HUDEP-2 (cell line): ENCODE data around the gene SLC37A2.
"Not testable (repeated sequence)": the region's sequence is repeated elsewhere in the genome, so short reads cannot be mapped to it uniquely, and the experiment has no call there.

Source experiments
- DNase-seq, 76 experiments: peaks; one replicate each; lab custom pipeline; 2025; ENCODE audit not compliant: unreplicated experiment in 76 of 76; lab: John Stamatoyannopoulos, UW

The SLC37A2 gene

DNA sequence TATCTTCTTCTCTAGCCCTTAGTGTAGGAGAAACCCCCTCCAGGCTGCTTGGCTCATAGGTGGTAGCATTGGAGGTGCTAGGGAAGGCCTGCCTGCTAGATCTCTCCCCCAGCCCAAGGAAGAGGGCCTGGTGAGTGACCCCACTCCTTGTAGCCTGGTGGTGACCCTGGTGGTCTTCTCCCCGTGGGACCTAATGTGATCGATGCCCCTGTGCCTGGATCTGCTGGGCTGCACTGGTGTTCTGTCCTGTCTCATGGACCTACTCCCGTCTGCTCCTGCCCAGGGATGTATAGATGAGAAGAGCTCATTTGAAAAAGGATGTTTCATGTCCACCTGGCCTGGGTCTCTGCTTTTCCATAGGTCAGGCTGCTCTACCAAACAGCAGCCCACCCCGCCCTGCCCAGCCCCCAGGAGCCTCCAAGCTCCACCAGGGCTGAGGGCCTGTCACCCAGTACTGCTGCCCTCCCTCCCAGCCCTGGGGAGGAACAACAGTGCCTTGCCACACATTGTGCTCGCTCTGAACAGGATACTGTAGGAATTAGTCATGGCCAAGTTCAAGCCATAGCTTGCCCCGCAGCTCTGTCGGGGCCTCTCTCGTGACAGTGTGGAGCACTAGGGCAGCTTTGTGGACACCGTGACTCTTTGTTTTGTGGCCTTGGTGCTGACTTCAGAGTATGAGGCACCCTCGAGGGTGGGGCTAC is 19.7 kb downstream of the SLC37A2 start:
- DNase-seq: no peak

DNA sequence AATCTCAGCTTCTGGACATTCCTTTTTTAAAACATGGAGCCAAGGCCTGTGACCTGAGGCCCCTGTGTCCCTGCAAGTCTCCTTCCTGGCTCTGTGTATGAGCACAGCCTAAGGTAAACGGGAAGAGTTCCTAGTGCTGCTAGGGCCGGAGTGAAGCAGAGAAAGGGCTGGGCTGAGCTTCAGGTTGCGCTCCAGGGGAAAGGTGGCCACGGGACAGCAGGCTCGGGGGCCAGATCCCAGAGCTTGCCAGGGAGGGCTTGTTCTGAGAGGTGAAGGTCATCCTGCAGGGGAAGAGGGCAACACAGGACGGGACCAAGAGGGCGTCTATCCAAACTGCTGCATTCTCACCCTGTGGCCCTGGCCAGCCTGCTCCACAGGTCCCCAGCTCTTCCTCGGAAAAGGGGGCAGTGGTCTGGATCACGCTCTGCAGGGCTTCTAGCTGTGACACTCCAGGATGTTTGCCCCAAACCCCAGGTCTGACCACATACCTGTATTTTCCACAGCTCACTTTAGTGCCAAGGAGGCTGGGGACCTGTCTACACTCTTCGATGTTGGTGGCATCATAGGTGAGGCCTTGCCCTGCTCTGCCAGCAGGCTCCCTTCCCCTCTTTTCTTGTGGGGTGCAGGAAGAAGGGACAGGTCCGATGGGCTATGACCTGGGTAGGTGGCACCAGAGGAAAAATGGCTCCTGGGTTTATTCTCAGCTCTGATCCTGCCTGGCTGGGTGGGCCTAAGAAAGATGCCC is 20.4 kb downstream of the SLC37A2 start:
- DNase-seq: no peak

DNA sequence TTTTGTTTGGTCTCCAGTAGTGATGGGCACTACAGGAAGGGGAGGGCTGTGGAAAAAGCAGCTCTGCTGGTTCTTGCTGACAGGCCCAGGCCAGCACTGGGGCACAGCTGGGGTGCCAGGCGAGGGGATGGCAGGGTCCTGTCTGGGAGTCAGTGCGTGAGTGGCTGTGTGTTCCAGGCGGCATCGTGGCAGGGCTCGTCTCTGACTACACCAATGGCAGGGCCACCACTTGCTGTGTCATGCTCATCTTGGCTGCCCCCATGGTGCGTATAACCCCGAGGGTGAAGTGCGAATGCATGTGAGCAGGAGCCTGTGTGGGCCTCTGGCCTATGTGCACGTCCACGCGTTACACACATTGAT is 20.9 kb downstream of the SLC37A2 start:
- no peak for DNase-seq

DNA sequence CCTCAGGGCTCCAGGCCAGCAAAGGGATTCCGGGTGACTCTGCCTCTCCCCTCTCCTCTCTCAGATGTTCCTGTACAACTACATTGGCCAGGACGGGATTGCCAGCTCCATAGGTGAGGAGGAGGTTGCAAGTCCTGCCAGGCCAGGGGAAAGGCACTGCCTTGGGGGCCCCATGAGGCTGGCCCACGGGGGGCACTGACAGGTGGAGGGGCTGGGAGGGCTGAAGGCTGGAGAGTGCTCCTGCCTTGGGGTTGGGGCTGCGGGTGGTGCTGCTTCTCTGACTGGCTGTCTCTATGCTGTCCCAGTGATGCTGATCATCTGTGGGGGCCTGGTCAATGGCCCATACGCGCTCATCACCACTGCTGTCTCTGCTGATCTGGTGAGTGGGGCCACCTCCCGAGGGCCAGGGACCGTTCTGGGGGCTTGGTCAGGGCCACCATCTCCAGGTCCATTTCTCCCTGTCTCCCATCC is 21.7 kb downstream of the SLC37A2 start:
- DNase-seq: no peak

DNA sequence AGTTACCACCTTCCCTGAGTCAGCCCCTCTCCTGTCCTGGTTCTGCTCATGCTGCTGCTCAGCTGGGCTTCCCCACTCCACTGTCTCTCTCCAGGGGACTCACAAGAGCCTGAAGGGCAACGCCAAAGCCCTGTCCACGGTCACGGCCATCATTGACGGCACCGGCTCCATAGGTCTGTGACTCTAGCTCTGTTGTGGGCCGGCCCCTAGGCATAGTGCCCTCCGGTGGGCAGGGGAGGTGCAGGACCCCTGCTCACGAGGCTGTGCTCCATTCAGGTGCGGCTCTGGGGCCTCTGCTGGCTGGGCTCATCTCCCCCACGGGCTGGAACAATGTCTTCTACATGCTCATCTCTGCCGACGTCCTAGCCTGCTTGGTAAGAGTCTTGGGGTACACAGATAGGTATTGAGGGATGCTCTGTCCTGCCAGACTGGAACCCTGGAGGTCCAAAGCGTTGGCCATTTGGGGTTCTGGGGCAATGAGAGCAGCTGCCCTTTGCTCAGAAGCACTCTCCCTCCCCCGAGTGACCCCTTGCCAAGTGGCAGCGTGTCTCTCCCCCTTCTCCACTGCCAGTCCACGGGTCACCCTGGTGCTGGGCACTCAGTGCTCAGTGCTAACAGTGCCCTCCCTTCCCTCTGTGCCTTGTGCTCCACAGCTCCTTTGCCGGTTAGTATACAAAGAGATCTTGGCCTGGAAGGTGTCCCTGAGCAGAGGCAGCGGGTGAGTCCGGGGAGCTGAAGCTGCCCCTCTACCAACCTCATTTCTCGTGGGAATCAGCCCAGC is 22.4 kb downstream of the SLC37A2 start:
- DNase-seq: no peak

DNA sequence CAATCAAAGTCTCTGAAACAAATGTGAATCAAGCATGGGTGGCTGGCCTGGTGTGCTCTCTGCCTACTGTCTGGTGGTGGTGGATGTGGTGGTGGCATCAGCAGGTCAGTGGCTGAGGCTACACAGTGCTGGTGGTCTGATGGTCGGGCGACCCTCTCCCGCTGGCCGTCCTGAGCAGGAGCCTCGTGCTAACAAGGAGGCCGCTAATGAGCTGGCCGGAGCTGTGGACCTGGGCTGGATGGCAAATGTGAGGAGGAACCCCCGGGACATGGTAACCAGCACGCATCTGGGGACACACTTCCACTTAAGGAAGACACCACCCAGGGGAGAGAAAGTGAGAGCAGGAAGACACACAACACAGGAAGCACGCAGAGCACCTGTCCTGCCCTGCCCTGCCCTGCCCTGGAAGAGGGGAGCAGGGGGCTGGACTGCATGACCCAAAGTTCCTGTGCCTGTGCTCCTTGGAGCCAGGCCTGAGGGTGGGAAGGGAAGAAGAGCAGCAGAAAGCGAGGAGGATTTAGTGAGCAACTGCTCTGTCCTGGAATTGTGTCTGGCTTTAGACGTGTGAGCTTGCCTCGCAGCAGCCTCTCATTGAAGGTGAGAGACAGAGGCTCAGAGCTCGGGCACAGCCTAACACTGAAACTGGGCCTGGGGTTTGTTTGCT is 23.7 kb downstream of the SLC37A2 start:
- no peak for DNase-seq

DNA sequence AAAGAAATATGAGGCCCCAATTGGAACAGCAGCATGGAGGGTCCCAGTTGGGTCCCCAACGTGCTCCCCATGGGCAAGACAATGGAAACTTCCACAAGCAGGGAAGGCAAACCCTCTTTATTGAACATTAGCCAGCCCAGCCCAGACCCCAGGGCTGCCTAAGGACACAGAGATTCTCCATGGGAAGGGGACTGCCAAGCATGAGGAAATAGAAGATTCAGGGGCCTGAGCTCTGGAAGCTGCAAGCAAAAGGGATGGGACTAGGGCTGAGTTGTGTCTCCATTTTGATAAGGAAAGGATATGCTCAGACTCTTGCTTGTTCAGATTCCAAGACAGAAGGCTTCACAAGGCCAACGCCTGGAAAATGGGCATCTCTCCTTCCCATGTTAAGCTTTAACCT is 25.0 kb downstream of the SLC37A2 start:
- DNase-seq: no peak

DNA sequence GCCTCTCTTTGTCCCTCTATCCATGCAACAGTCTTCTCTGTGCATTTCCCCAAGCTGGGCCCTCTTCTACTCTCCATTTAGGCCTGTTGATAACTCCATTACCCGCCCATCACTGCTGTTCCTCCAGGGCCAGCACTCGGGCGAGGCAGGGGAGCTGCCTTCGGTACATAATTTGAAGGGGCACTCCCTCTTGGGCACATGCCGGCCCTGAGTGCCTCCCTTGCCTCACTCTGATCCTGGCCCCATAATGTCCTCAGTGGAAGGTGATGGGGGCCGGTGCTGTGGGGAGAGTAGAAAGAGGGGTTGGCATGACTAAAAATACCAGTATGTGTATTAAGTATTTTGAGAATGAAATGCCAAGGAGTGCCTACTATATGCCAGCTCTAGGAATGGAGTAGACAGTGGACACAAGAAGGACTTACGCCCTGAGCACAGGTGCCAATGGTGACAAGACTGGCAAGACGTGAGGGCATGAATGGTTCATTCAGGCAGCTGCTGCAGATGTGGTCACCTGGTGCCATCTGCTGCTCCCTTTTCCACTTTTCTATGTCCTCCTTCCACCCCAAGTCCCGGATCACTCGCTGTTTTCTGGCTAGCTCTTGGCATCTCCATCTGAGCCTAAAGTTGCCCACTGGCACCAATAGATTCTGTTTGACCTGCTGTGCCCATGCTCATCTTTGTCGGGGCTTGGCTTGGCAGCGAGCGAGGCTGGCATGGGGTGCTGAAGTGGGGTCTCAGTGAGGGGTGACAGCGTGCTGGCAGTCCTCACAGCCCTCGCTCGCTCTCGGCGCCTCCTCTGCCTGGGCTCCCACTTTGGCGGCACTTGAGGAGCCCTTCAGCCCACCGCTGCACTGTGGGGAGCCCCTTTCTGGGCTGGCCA is 25.7 kb downstream of the SLC37A2 start:
- DNase-seq: no peak

DNA sequence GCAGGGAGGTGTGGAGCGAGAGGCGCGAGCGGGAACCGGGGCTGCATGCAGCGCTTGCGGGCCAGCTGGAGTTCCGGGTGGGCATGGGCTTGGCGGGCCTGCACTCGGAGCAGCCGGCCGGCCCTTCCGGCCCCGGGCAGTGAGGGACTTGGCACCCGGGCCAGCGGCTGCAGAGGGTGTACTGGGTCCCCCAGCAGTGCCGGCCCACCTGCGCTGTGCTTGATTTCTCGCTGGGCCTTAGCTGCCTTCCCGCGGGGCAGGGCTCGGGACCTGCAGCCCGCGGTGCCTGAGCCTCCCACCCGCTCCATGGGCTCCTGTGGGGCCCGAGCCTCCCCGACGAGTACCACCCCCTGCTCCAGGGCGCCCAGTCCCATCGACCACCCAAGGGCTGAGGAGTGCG is 26.4 kb downstream of the SLC37A2 start:
- DNase-seq: not testable (repeated sequence)

DNA sequence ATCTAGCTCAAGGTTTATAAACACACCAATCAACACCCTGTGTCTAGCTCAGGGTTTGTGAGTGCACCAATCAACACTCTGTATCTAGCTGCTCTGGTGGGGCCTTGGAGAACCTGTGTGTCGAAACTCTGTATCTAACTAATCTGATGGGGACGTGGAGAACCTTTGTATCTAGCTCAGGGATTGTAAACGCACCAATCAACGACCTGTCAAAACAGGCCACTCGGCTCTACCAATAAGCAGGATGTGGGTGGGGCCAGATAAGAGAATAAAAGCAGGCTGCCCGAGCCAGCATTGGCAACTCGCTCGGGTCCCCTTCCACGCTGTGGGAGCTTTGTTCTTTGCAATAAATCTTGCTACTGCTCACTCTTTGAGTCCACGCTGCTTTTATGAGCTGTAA is 27.0 kb downstream of the SLC37A2 start:
- DNase-seq: not testable (repeated sequence)

DNA sequence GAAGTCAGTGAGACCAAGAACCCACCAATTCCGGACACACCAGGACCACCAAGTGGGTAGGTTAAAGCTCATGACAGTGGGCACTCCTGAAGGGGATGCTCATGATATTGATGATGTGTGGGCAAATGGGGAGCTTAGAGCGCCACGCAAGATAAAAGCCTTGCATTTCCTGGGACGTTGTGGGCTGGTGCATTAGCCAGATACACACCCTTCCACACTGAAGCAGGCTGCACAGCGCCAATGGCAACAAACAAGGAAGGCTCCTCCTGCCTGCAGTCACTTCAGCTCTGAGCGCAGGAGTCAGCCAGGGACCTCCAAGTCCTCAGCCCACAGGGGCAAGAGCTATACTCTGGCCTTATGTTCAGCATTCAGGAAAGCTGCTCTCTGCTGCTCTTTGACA is 27.7 kb downstream of the SLC37A2 start:
- DNase-seq: no peak

DNA sequence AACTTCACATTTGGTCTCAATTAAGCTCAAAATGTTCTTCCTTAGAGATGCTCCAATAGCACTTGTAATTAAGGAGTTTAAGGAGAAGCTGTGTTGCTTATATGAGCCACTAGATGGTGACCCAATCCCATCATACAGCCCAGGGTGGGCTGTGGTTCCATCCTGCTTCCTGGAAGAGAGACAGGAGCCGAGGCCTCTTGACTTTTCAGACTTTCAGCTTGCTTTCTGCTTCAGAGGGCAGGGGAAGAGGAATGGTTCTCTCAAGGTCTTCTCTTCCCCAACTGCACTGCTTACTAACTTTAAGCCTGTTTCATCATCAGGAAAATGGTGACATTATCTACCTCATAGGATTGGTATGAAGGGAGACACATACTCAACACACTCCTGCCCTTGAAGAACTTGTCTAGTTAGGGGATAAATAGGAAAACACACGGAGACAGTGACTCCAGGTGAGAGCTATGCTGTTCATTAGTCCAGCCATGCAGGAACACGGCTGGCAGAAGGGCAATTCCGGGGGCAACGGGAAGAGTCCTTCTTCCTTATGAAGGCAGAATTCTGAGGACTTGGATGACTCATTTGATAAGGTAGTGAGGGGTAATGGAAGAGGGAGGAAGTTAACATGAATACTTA is 28.3 kb downstream of the SLC37A2 start:
- DNase-seq: peak in 6 of 76 experiments; percentile 2 to 28 (median 12)

DNA sequence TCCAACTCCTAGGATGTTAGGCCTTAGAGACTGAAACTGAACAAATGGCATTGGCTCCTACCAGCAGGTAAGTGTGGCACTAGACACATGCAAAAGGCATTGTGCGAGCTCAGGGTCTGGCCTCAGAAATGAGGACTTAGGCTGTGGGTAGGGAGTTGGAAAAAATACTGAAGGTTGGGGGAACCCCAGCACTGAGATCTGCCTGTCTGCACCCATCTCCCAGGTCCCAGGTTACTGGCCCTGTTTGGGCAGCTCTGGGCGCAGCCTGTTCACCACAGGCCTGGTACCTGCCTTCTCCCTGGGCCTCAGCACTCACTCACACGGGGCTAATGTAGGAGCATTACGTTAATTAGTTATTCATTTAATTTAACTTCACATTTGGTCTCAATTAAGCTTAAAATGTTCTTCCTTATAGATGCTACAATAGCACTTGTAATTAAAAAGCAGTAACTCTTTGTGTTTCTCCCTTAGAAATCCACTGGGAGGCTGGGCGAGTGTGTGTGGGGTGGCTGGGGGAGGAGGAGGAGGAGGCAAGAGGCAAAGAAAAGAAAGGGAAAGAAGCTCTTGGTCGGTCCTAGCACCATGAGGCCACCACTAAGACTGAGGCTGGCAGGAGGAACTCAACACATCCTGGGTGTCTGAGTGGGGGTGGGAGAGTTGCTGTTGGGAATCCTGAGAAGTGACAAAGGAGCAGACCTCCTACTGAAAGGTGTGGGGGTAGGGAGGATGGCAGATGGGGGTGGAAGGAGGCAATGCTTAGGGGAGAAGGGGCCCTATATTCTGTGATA is 29.0 kb downstream of the SLC37A2 start:
- DNase-seq: no peak

DNA sequence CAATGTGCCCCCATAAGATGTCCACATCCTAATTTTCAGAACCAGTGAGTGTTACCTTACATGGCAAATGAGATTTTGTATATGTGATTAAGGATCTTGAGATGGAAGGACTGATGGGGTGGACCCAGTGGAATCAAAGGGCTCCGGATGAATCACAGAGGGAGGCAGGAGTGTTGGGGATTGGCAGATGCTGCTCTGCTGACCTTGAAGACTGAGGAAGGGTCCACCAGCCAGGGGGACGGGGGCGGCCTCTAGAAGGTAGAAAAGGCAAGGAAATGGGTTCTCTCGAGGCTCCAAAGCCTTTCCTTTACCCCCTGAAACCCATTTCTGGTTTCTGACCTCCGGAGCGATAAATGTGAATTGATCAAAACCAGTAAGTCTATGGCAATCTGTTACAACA is 29.6 kb downstream of the SLC37A2 start:
- no peak for DNase-seq

DNA sequence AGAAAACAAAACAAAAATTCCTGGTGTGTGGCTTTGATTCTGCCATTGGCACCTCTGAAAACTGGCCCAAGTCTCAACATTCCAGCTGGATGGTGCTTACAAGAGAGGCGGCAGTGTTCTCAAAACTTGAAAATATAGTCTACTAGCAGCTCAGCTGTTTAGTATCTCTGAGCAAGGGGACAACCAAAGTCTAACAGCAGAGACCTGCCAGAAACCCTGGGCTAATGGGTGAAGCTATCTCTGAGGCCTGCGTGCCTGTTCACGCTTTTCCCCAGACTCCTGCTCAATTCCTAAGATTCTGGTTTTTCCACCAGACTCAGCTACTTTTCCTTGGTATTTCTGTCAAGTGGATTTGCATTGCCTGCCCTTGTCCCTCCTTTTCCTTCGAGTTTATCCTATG is 30.4 kb downstream of the SLC37A2 start:
- DNase-seq: no peak

DNA sequence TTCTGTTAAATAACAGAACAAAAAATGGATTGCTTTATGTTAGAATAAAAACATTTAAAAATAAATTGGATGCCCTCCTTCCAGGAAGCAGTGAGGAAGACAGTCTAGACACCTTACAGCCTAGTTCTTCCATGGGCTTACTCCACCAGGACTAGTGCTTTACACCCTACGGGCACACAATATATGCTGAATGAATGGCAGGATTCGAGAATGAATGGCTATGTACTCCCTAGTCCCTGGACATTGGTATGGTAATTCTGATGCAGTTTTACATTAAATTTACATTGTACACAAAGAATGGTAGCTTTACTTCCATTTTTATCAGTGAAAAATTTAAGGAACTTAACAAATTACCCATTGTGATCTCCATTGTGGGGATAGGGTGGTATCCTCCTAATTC is 31.6 kb downstream of the SLC37A2 start:
- no peak for DNase-seq

DNA sequence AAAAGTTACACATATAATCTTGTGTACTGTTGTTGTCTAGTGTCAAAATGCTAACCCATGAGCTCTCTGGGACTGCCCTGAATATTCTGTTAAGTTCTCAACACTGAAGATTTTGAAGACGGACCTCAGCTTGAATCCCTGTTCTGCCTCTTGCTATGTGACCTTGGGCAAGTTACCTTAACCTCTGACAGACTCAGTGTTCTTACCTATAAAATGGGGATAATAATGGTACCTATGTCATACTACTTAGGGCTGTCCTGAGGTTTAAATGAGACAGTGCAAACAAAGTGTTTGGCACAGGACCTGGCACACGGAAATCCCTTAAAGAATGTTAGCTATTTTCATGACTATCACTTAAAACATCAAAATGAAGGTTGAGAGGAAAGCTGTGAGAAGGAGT is 37.0 kb downstream of the SLC37A2 start:
- no peak for DNase-seq

DNA sequence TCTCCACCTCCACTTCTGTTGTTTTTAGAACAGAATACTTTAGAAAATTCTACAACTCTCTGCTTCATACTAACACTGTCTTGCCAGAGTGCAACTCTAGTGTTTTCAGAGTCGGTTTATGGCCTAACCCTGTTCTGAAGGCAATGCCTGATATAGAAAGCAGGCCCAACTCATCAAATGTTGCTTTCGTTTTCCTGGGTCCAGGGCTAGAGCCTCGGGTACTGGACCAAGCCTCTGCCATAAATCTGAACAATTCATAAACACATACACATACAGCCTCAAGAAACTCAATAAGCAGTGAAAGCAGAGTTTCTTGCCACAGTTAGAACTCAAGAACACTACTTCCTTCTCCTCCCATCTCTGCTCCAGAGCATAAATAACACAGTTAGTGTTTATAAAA is 38.5 kb downstream of the SLC37A2 start:
- DNase-seq: no peak

DNA sequence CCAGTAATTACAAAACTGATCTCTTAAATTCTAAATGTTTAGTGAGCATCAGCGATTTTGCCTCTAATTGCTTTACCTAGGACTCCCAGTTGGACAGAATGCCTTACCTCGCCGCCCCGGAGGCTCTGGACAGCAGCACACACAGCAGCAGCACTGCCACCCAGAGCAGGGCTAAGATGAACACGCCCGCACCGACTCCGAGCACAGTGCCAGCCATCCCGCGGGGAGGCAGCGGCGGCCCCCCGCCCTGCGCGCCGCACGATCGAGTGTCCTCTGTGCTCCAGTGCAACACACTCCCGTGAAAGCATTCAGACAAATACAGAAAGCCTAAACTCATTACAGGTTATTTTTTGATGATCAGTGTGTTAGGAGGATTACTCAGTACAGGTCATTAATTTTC is 38.9 kb downstream of the SLC37A2 start:
- no peak for DNase-seq
